WTC11 (cell line): ENCODE results near the gene E2F2. TPM values are rescaled to one million over a fixed set of nuclear protein-coding genes. Genes with fewer than 3 reads are reported as not detected.
A peak's percentile ranks its signal among the peaks of the same experiment; 100 is the strongest.

Experiments used
- ATAC-seq: fragments of 200-7000 bp; cut with Tn5 transposase; 2 replicates; pipeline ENCODE4 v1.10.0; 2021; ENCODE audit warnings: mild to moderate bottlenecking, moderate library complexity
- Bru-seq: library from RNA; stranded (reverse); fragments of 400-500 nt; gene quantifications from one replicate; lab custom pipeline; 2021; lab: Mats Ljungman, UMichigan
- CTCF ChIA-PET: fragments of 300-600 bp; sonication (Branson Sonifier 250); formaldehyde crosslinking; loops from one replicate; lab custom pipeline; 2021; ENCODE audit warnings: antibody characterized with exemption; lab: Charles Lee
- POLR2A ChIA-PET: fragments of 350-600 bp; sonication (Branson Sonifier 250); formaldehyde crosslinking; loops from one replicate; lab custom pipeline; 2021; ENCODE audit warnings: antibody characterized with exemption; lab: Charles Lee
- DNase-seq: peaks from one replicate; pipeline ENCODE4 v3.0.0; 2021; ENCODE audit warnings: low spot score
- H3K27ac Mint-ChIP-seq: 2 replicates; pipeline ENCODE4 v1.8.0; 2021; ENCODE audit warnings: mixed read lengths
- H3K27me3 Mint-ChIP-seq: 2 replicates; pipeline ENCODE4 v1.8.0; 2021; ENCODE audit warnings: low read depth, mild to moderate bottlenecking, moderate library complexity, mixed read lengths
- H3K36me3 Mint-ChIP-seq: 2 replicates; pipeline ENCODE4 v1.8.0; 2021; ENCODE audit warnings: mixed read lengths
- H3K4me1 Mint-ChIP-seq: 2 replicates; pipeline ENCODE4 v1.8.0; 2022; ENCODE audit warnings: mixed read lengths
- H3K4me3 Mint-ChIP-seq: 2 replicates; pipeline ENCODE4 v1.8.0; 2021; ENCODE audit warnings: mild to moderate bottlenecking, moderate library complexity, mixed read lengths
- H3K9me3 Mint-ChIP-seq: 2 replicates; pipeline ENCODE4 v1.8.0; 2021; ENCODE audit warnings: mixed read lengths
- ARID4B ChIP-seq: sonication (generic); formaldehyde crosslinking; IDR thresholded peaks from 2 replicates; pipeline ENCODE4 v1.8.0; 2023; ENCODE audit warnings: missing genetic modification reagents, mild to moderate bottlenecking, borderline replicate concordance
- E2F1 ChIP-seq: sonication (generic); formaldehyde crosslinking; IDR thresholded peaks from 2 replicates; pipeline ENCODE4 v1.8.0; 2022; ENCODE audit warnings: mild to moderate bottlenecking, missing genetic modification reagents
- E2F4 ChIP-seq: sonication (generic); formaldehyde crosslinking; IDR thresholded peaks from 2 replicates; pipeline ENCODE4 v1.8.1; 2022; ENCODE audit warnings: low read depth, mild to moderate bottlenecking, moderate library complexity, missing genetic modification reagents, borderline replicate concordance
- ELF4 ChIP-seq: sonication (generic); formaldehyde crosslinking; IDR thresholded peaks from 2 replicates; pipeline ENCODE4 v1.8.1; 2022; ENCODE audit warnings: low read depth, mild to moderate bottlenecking, moderate library complexity, missing genetic modification reagents
- FOXK1 ChIP-seq: sonication (generic); formaldehyde crosslinking; IDR thresholded peaks from 2 replicates; pipeline ENCODE4 v1.8.0; 2022; ENCODE audit warnings: mild to moderate bottlenecking, moderate library complexity, missing genetic modification reagents
- FOXP1 ChIP-seq: sonication (generic); formaldehyde crosslinking; IDR thresholded peaks from 2 replicates; pipeline ENCODE4 v1.8.0; 2022; ENCODE audit warnings: missing genetic modification reagents, mild to moderate bottlenecking, moderate library complexity, borderline replicate concordance
- GABPB1 ChIP-seq: sonication (generic); formaldehyde crosslinking; IDR thresholded peaks from 2 replicates; pipeline ENCODE4 v1.8.1; 2023; ENCODE audit warnings: mild to moderate bottlenecking, missing genetic modification reagents
- KAT7 ChIP-seq: sonication (generic); formaldehyde crosslinking; IDR thresholded peaks from 2 replicates; pipeline ENCODE4 v1.8.1; 2023; ENCODE audit warnings: missing genetic modification reagents, mild to moderate bottlenecking, borderline replicate concordance
- MYBL2 ChIP-seq: sonication (generic); formaldehyde crosslinking; IDR thresholded peaks from 2 replicates; pipeline ENCODE4 v1.8.1; 2023; ENCODE audit warnings: mild to moderate bottlenecking, moderate library complexity, missing genetic modification reagents
- NFE2L1 ChIP-seq: sonication (generic); formaldehyde crosslinking; IDR thresholded peaks from 2 replicates; pipeline ENCODE4 v1.8.1; 2023; ENCODE audit warnings: missing genetic modification reagents
- NR1H2 ChIP-seq: sonication (generic); formaldehyde crosslinking; IDR thresholded peaks from 2 replicates; pipeline ENCODE4 v1.9.0; 2021; ENCODE audit warnings: mild to moderate bottlenecking, moderate library complexity, missing genetic modification reagents
- OVOL2 ChIP-seq: fragments of 250-450 bp; sonication (Bioruptor Pico); IDR thresholded peaks from 2 replicates; pipeline ENCODE4 v1.9.0; 2021; ENCODE audit warnings: mild to moderate bottlenecking, borderline replicate concordance
- SP1 ChIP-seq: sonication (generic); formaldehyde crosslinking; conservative IDR thresholded peaks from 2 replicates; pipeline ENCODE4 v1.8.1; 2022; ENCODE audit warnings: missing genetic modification reagents
- TEAD1 ChIP-seq: sonication (generic); formaldehyde crosslinking; IDR thresholded peaks from 2 replicates; pipeline ENCODE4 v1.8.0; 2022; ENCODE audit warnings: mild to moderate bottlenecking, missing genetic modification reagents
- USF2 ChIP-seq: sonication (generic); formaldehyde crosslinking; IDR thresholded peaks from 2 replicates; pipeline ENCODE4 v1.8.1; 2023; ENCODE audit warnings: mild to moderate bottlenecking, missing genetic modification reagents, moderate library complexity
- ZNF423 ChIP-seq: fragments of 250-450 bp; sonication (Bioruptor Pico); IDR thresholded peaks from 2 replicates; pipeline ENCODE4 v2.1.2; 2022; ENCODE audit warnings: mild to moderate bottlenecking, moderate library complexity
- long read RNA-seq, 3 experiments: library from RNA in 1 of 3; library from capped mRNA in 1 of 3; library from polyadenylated mRNA in 1 of 3; unstranded in 2 of 3; stranded (forward) in 1 of 3; transcript quantifications; one replicate each; pipeline ENCODE4 v2.0.0, GENCODE V29; 2021
- total RNA-seq: library from RNA; stranded (reverse); gene quantifications from 3 replicates; pipeline ENCODE4 v1.2.3, GENCODE V29; 2021
- TF ChIP-seq, protein P1 (sequence below): sonication (generic); formaldehyde crosslinking; IDR thresholded peaks from 2 replicates; pipeline ENCODE4 v1.8.0; 2022; ENCODE audit warnings: mild to moderate bottlenecking, missing genetic modification reagents
- TF ChIP-seq, protein P2 (sequence below): sonication (generic); formaldehyde crosslinking; IDR thresholded peaks from 2 replicates; pipeline ENCODE4 v1.8.0; 2022; ENCODE audit warnings: mild to moderate bottlenecking, missing genetic modification reagents
- TF ChIP-seq, protein P3 (sequence below): sonication (generic); formaldehyde crosslinking; IDR thresholded peaks from 2 replicates; pipeline ENCODE4 v1.8.1; 2022; ENCODE audit warnings: mild to moderate bottlenecking, missing genetic modification reagents, moderate library complexity, borderline replicate concordance
- TF ChIP-seq, protein P4 (sequence below): sonication (generic); formaldehyde crosslinking; IDR thresholded peaks from 2 replicates; pipeline ENCODE4 v1.8.1; 2023; ENCODE audit warnings: mild to moderate bottlenecking, moderate library complexity, missing genetic modification reagents

E2F2 gene
- total RNA-seq: 4.9 to 5.6 TPM (median 5.4 TPM) in 3 replicates
- percentile 55 among the genes with signal in this experiment for Bru-seq, nascent RNA
- long read RNA-seq, experiment 1, full-length matches to known transcripts: 7 of 16 reads
- long read RNA-seq, experiment 1, partial matches to known transcripts: 1 of 16 reads
- long read RNA-seq, experiment 1, other reads (novel, unspliced or antisense): 8 of 16 reads
- long read RNA-seq, experiment 2, partial matches to known transcripts: 1 of 4 reads
- long read RNA-seq, experiment 2, other reads (novel, unspliced or antisense): 3 of 4 reads
- long read RNA-seq, experiment 3: 0 reads

DNA sequence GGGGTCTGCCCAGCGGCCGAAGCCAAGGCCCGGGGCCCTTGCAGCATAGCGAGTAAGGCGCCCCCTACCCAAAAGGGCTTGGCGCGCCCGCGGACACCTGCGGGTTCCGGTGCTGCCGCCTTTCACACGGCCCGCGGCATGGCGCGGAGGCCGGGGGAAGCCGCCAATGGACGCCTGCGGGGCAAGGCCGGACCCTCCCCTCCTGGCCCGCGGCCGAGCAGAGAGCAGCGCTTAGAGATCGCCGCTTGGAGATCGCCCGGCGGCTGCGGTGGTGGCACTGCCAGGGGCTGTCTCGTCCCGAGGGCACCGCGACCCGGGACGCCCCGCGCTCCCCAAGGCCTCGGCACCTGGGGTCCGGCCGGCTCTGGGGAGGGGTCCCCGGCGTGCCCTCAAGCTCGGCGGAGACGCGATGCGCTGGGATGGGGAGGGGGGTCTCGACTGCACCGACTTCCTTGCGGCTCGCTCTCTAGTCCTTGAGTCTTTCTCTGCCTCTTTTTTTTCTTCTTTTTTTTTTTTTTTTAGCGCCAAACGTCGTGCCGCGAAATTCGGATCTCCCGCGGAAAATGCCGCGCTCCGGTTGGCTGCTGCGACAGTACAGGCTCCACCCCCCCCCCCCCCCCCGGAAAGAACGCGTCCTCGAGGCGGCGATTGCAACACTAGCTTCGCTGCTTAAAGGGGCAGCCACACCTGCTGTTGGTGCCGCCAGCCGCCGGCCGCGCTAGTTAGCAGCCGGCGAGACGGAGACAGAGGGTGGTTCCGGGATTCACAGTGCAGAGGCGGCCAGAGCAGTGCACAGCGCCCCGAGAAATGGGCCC is at the start of gene E2F2:
Gene E2F2 (minus strand): TSS at position 487 of the 815 bp plus-strand sequence. CDS start 440 bp downstream, at position 47.
- peak; percentile 78 for DNase-seq
- TF ChIP-seq, protein P1, sequence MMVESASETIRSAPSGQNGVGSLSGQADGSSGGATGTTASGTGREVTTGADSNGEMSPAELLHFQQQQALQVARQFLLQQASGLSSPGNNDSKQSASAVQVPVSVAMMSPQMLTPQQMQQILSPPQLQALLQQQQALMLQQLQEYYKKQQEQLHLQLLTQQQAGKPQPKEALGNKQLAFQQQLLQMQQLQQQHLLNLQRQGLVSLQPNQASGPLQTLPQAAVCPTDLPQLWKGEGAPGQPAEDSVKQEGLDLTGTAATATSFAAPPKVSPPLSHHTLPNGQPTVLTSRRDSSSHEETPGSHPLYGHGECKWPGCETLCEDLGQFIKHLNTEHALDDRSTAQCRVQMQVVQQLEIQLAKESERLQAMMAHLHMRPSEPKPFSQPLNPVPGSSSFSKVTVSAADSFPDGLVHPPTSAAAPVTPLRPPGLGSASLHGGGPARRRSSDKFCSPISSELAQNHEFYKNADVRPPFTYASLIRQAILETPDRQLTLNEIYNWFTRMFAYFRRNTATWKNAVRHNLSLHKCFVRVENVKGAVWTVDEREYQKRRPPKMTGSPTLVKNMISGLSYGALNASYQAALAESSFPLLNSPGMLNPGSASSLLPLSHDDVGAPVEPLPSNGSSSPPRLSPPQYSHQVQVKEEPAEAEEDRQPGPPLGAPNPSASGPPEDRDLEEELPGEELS (CRISPR knock-in tag): no peak
- no peak for TF ChIP-seq ZNF423 (CRISPR knock-in tag)
- TF ChIP-seq SP1 (CRISPR knock-in tag): peak; percentile 42; the same call in 1 of the 2 replicates
- peak; percentile 91 for TF ChIP-seq ELF4 (CRISPR knock-in tag)
- TF ChIP-seq, protein P2, sequence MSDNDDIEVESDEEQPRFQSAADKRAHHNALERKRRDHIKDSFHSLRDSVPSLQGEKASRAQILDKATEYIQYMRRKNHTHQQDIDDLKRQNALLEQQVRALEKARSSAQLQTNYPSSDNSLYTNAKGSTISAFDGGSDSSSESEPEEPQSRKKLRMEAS (CRISPR knock-in tag): peak; percentile 80
- TF ChIP-seq, protein P3, sequence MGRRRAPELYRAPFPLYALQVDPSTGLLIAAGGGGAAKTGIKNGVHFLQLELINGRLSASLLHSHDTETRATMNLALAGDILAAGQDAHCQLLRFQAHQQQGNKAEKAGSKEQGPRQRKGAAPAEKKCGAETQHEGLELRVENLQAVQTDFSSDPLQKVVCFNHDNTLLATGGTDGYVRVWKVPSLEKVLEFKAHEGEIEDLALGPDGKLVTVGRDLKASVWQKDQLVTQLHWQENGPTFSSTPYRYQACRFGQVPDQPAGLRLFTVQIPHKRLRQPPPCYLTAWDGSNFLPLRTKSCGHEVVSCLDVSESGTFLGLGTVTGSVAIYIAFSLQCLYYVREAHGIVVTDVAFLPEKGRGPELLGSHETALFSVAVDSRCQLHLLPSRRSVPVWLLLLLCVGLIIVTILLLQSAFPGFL (CRISPR knock-in tag): 0 out of 2 replicates have a peak, but pooled peaks have one; percentile 29
- peak; percentile 51; the same call in 1 of the 2 replicates for TF ChIP-seq GABPB1 (CRISPR knock-in tag)
- peak; percentile 40; the same call in 1 of the 2 replicates for TF ChIP-seq MYBL2 (CRISPR knock-in tag)
- TF ChIP-seq USF2 (CRISPR knock-in tag): no peak
- peak; percentile 89 for TF ChIP-seq ARID4B (CRISPR knock-in tag)
- peak; percentile 51; the same call in 1 of the 2 replicates for TF ChIP-seq NFE2L1 (CRISPR knock-in tag)
- TF ChIP-seq E2F4 (CRISPR knock-in tag): peak; percentile 85
- peak; percentile 70; the same call in 1 of the 2 replicates for TF ChIP-seq TEAD1 (CRISPR knock-in tag)
- peak; percentile 81 for TF ChIP-seq FOXP1 (CRISPR knock-in tag)
- no peak for TF ChIP-seq OVOL2 (CRISPR knock-in tag)
- TF ChIP-seq KAT7 (CRISPR knock-in tag): peak; percentile 56; the same call in 1 of the 2 replicates
- TF ChIP-seq, protein P4, sequence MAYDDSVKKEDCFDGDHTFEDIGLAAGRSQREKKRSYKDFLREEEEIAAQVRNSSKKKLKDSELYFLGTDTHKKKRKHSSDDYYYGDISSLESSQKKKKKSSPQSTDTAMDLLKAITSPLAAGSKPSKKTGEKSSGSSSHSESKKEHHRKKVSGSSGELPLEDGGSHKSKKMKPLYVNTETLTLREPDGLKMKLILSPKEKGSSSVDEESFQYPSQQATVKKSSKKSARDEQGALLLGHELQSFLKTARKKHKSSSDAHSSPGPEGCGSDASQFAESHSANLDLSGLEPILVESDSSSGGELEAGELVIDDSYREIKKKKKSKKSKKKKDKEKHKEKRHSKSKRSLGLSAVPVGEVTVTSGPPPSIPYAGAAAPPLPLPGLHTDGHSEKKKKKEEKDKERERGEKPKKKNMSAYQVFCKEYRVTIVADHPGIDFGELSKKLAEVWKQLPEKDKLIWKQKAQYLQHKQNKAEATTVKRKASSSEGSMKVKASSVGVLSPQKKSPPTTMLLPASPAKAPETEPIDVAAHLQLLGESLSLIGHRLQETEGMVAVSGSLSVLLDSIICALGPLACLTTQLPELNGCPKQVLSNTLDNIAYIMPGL (CRISPR knock-in tag): peak; percentile 62; the same call in 1 of the 2 replicates
- TF ChIP-seq FOXK1 (CRISPR knock-in tag): peak; percentile 67; the same call in 1 of the 2 replicates
- TF ChIP-seq E2F1 (CRISPR knock-in tag): 0 out of 2 replicates have a peak, but pooled peaks have one; percentile 15
- 0 out of 2 replicates have a peak, but pooled peaks have one; percentile 27 for TF ChIP-seq NR1H2 (CRISPR knock-in tag)

More for the DNA sequence above, at the start of gene E2F2:
- peak within 1 kb of the TSS; percentile 80 for H3K4me3 Mint-ChIP-seq
- CTCF ChIA-PET: interaction anchor here (0.5 to 5.9 kb wide), 24 partner anchors 9 to 449 kb away, joined by 3 to 58 read pairs (median 5); partner anchors contain the start of genes ASAP3, PITHD1, RPL11 and SRSF10
- peaks cover 52% of the 10 kb centered on the region for H3K27me3 Mint-ChIP-seq
- no peaks in the 10 kb centered on the region for H3K9me3 Mint-ChIP-seq
- no peaks in the 10 kb centered on the region for H3K36me3 Mint-ChIP-seq
- H3K4me1 Mint-ChIP-seq: peaks cover 23% of the 10 kb centered on the region
- no peak within 1 kb of the TSS for H3K27ac Mint-ChIP-seq
- POLR2A ChIA-PET: interaction anchor here (0.6 to 1.3 kb wide), 8 partner anchors 27 to 187 kb away, joined by 3 to 10 read pairs (median 3); partner anchors contain the start of genes HNRNPR, ID3 and RPL11
- peak; percentile 81 for ATAC-seq
